GM21619 (cell line): ENCODE results near the gene RNF2.
"Not testable (repeated sequence)": the region's sequence is repeated elsewhere in the genome, so short reads cannot be mapped to it uniquely, and the experiment has no call there.

ENCODE experiments used
- ATAC-seq: cut with Tn5 transposase; IDR thresholded peaks from one replicate; pipeline ENCODE4 v1.9.1; 2021; ENCODE audit not compliant: unreplicated experiment

The RNF2 gene

GRCh38 chr1:185044981-185045813 lies at the start of gene RNF2:
Gene RNF2 (plus strand): TSS chr1:185045558. CDS start chr1:185087554, 41,996 bp downstream.
- ATAC-seq, result peak; percentile 86

- not testable (repeated sequence) for ATAC-seq
These were observed 45.4 kb upstream of the RNF2 start for GRCh38 chr1:184999974-185000373.

- not testable (repeated sequence) for ATAC-seq
These were observed 44.0 kb upstream of the RNF2 start for GRCh38 chr1:185001312-185001880.

DNA sequence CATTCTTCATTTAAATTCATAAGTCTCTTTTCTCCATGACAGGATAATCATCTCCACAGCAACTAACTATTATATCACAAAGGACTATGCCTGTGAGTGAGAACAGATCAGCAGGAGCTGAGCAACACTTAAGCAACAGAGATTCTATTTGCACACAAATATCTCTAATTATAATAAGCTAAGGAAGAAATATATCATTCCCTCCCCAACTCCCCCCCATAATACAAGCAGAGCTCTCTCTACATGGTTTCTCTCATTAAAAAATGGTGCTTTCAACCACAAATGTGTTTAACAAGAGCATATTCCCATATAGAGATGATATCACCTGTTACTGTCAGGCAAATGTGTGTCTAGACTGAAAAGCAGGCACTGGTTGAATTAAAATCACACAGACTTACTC lies 36.5 kb upstream of the RNF2 start:
- ATAC-seq, result no peak

GRCh38 chr1:185010361-185010760 lies 35.0 kb upstream of the RNF2 start:
- no peak for ATAC-seq

GRCh38 chr1:185014941-185015340 lies 30.4 kb upstream of the RNF2 start:
- ATAC-seq, result no peak

GRCh38 chr1:185015631-185016030 lies 29.7 kb upstream of the RNF2 start:
- ATAC-seq, result no peak

DNA sequence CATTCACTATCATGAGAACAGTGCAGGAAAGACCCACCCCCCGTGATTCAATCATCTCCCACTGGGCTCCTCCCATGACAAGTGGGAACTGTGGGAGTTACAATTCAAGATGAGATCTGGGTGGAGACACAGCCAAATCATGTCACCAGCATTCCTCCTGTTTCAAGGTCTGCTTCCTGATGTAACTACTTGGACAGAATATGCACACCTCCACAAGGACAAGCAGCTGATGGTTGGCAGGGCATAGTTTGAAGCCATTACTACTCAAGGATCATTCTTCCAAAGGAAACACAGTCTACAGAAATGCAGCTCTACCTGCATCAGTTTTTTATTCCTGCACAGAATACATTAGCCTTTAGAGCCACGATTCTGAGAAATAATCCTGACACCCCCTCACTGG lies 28.5 kb upstream of the RNF2 start:
- ATAC-seq, result no peak

GRCh38 chr1:185017338-185017737 lies 28.0 kb upstream of the RNF2 start:
- ATAC-seq, result no peak

DNA sequence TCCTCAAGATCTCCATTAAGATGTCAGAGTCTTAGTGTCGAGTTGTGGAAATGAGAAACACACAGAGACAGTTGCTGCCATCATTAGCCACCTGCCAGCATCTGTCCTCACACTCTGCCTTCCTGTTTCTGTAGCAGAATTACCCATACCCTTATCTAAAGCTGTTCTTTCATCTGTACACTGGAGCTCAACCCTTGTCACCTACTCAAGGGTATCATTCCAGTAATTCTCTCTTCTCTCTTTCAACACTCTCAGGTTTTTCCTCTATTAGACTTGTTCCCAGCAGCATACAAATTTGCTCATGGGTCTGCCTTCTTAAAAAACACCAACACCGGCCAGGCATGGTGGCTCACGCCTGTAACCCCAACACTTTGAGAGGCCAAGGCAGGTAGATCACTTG lies 27.4 kb upstream of the RNF2 start:
- no peak for ATAC-seq

GRCh38 chr1:185027252-185027882 lies 18.0 kb upstream of the RNF2 start:
- no peak for ATAC-seq

DNA sequence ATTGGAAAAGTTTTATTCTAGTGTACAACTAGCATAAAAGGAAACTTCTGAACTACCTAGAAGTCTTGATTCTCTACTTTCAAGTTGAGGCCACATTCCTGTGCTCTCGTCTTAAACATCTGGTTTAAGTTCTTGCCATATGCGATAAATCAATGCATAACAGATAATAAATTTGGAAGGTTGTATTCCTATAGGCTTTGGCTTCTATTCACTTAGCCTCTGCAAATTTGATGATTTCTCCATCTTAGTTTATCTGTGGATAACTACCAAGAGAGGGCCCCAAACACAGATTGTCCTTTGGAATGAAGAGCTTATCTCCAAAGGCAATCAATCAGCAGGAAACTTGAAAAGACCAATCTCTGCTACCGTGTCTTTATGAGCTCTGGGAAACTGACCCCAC lies 11.7 kb upstream of the RNF2 start:
- no peak for ATAC-seq

- ATAC-seq, result no peak
These were observed 10.1 kb upstream of the RNF2 start for GRCh38 chr1:185035258-185035657.

DNA sequence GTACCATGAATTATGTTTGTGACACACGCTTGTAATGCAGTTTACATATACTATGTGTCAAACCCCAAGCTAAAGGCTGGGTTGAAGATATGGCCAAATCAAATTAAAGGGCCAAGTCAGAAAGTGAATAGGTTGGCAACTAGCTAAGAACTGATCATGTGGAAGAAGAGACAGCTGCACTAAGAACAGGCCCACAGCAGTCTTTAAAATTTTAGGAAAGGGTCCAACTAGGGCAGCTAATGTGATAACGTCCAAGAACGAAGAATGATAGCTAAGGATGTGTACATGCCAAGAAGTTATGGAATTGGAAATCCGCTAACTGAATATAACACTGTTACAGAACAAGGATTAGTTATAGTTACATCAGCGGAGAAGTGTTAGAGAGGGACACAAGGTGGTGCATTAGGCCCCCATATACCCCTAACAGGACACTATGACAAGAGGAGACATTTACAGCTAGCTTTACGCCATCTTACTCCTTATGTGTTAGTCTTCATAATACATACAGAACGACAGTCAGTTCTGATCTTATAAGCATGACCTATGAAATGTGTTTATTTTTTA lies 6.5 kb upstream of the RNF2 start:
- no peak for ATAC-seq

GRCh38 chr1:185039726-185040407 lies 5.5 kb upstream of the RNF2 start:
- ATAC-seq, result no peak

DNA sequence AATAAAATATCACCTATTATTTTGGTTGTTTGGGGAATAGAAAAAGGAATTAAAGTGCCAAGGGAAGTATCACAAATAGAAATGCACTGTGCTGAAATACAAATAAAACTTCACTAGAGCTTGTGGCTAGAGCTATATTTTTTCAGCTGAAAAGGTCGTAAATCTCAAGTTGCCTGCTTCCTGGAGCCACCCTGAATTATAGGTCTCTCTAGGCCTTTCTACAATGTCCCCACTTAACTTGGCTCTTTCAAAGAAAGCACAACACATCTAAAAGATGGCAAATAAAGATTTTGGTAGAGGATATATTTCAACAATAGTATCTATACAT lies 5.0 kb upstream of the RNF2 start:
- ATAC-seq, result no peak

DNA sequence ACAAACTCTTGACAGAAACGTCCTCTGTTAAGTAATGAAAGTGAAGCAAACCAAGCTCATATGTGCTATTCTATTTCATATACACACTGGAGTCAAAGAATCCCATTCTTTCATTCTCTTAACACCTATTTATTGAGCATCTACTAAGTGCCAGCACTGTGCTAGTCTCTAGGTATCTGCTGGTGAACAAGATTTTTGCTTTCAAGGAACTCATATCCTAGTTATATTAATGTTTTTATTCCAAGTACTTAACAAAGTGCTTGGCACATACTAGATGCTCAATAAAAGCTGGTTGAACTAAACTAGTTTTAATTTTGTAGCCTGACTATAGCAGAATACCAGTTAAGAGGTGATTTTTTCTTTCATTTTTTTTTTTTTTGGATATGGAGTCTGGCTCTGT lies 3.6 kb upstream of the RNF2 start:
- ATAC-seq, result no peak

GRCh38 chr1:185042737-185043136 lies 2.6 kb upstream of the RNF2 start:
- no peak for ATAC-seq

DNA sequence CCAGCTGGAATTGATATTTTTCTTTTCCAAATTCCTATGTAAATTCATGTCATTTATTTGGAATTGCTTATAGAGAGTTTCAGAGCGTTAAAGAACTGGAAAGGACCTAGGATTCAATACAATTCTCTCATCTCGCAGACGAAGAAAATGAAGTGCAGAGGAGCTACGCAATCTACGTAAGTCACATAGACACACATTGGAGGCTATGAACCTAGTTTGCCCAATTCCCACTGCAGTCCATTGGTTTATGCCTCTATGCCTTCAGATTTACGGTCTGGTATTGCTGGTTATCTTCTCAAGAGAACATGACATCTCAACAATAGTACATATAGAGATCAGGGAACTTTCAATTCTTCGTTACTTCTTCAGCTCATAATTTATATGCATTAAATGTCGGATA lies 971 bp upstream of the RNF2 start:
- no peak for ATAC-seq

DNA sequence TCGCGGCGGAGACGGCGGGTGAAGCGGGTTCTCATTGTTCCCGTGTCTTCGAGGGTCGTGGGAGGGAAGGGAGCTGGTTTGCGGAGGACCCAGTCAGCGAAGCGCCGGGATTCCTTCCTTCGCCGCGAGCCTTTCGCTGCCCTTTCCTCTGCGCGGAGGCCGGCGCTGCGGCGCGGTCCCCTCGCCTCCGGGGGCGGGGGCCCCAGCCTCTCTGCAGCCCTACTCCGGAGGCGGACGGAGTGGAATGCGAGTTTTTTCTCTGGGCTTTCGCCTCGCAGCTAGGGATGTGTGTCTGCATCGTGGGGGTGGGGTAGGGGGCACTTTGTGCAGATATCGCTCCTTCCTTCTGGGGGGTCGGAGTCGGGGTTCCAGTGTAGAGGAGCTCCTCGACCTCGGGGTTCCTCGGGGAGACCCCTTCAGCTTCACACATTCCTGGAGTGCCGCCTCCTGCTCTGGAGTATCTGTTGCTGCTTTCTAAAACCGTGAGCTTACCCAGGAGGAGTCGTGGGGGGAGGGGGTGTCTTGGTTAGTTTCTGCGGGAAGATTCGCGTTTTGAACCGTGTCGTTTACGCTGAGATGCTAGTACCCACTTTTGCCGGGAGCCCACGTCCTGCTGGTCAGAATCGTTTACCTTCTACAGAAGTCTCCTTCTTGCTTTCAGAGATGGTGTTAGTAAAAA lies 595 bp downstream of the RNF2 start:
- ATAC-seq, result peak; percentile 39

DNA sequence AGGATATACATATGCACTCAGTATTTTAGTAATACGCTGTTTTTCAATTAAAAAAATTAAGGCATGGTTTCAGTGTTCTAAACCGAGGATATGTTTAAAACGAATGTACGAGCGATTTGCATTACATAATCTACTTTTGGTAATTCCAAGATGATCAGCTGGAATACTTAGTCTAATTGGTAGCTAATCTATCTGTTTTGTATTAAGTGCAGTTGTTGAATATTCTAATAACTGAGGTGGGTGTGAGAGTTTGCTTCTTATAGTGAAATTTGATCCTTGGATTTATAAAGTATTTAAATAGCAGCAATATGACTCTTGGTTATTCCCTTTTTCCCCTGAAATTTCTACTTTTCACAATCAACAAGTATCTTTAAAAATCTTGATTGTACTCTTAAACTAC lies 1.3 kb downstream of the RNF2 start:
- no peak for ATAC-seq
